GM12874 (cell line): Measurements from ENCODE around the gene HGS.

ENCODE experiments used
- CTCF ChIP-seq: IDR thresholded peaks from 2 replicates; pipeline ENCODE4 v1.5.1; 2011; ENCODE audit warnings: low read depth, mild to moderate bottlenecking, control low read depth, low read length, moderate library complexity; ENCODE audit not compliant: insufficient read depth

The HGS gene

GRCh38 chr17:81734405-81735263 is 50.8 kb downstream of the HGS start:
- no peak for TF ChIP-seq CTCF

- no peak for TF ChIP-seq CTCF
Observed at GRCh38 chr17:81735264-81736102, 51.7 kb downstream of the HGS start.

GRCh38 chr17:81737947-81738800 is 54.4 kb downstream of the HGS start:
- TF ChIP-seq CTCF, result no peak

- no peak for TF ChIP-seq CTCF
Observed at GRCh38 chr17:81738801-81739393, 55.1 kb downstream of the HGS start.

GRCh38 chr17:81740395-81740961 is 56.7 kb downstream of the HGS start:
- TF ChIP-seq CTCF, result no peak

- TF ChIP-seq CTCF, result no peak
Observed at GRCh38 chr17:81741049-81741593, 57.3 kb downstream of the HGS start.
